Effector memory CD4-positive, alpha-beta T cell (primary cell): ENCODE results near the gene SMIM1.
"Not testable (repeated sequence)": the region's sequence is repeated elsewhere in the genome, so short reads cannot be mapped to it uniquely, and the experiment has no call there.

Experiments
- DNase-seq, 3 donors: peaks; one replicate each; pipeline ENCODE4 v3.0.0-alpha.2; 2020
- H3K27ac ChIP-seq: 2 replicates; pipeline ENCODE4 v1.7.0; 2013; ENCODE audit warnings: mild to moderate bottlenecking, low read length, moderate library complexity; ENCODE audit not compliant: insufficient read depth, poor library complexity, severe bottlenecking
- H3K27me3 ChIP-seq: replicated peaks from 2 replicates; pipeline ENCODE4 v1.7.0; 2013; ENCODE audit warnings: mild to moderate bottlenecking, low read length; ENCODE audit not compliant: insufficient read depth, control insufficient read depth, poor library complexity, severe bottlenecking
- H3K36me3 ChIP-seq: 2 replicates; pipeline ENCODE4 v1.7.0; 2013; ENCODE audit warnings: mild to moderate bottlenecking, low read length, moderate library complexity; ENCODE audit not compliant: control insufficient read depth, insufficient read depth
- H3K4me1 ChIP-seq: 2 replicates; pipeline ENCODE4 v1.7.0; 2013; ENCODE audit warnings: low read length, mild to moderate bottlenecking; ENCODE audit not compliant: control insufficient read depth, insufficient read depth, poor library complexity, severe bottlenecking
- H3K4me3 ChIP-seq: 2 replicates; pipeline ENCODE4 v1.7.0; 2013; ENCODE audit warnings: low read length, low read depth, mild to moderate bottlenecking; ENCODE audit not compliant: insufficient read depth, poor library complexity, severe bottlenecking
- H3K9me3 ChIP-seq: 2 replicates; pipeline ENCODE4 v1.7.0; 2013; ENCODE audit warnings: mild to moderate bottlenecking, low read length, moderate library complexity; ENCODE audit not compliant: control insufficient read depth

The SMIM1 gene

DNA sequence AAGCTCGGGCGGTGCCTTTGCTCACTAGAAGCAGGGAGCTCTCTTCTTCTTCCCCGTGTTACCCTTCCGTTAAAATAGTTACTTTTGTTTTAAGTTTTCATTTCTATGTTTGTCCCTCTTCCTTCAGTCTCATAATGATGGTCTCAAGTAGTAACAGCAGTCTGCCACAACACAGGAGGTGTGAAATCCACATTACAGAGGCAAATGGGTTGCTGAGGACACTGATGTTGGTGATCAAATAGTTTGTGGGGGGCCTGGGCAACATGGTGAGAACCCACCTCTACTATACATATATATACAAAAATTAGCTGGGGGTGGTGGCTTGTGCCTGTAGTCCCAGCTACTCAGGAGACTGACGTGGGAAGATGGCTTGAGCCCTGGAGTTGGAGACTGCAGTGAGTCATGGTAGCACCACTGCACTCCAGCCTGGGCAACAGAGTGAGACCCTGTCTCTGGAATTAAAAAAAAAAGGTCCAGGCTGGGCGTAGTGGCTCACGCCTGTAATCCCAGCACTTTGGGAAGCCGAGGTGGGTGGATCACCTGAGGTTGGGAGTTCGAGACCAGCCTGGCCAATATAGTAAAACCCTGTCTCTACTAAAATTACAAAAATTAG is 37.7 kb downstream of the SMIM1 start:
- H3K4me1 ChIP-seq, H3K27me3 ChIP-seq, H3K4me3 ChIP-seq, H3K9me3 ChIP-seq, H3K36me3 ChIP-seq, DNase-seq, H3K27ac ChIP-seq: not testable (repeated sequence)

DNA sequence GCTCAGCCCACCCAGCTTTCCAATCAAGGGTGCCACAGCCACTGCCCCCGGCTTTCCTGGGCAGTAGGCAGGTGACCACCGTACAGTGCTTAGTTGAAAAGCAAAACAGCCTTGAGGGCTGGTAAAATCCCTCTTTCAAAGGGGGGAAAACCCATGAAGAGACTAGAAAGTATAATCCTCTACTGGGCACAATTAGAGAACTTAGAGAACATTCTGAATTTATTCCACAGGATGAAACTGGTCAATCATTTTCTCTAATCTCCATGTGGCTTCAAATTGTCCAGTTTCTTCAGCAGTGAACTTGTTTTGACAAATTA is 39.0 kb downstream of the SMIM1 start:
- Histone ChIP-seq H3K4me3 (no peak overlapping the region), H3K27ac (no peak overlapping the region), H3K4me1 (no peaks in the 10 kb centered on the region), H3K27me3 (no peaks in the 10 kb centered on the region), H3K9me3 (no peaks in the 10 kb centered on the region), H3K36me3 (peaks cover 5% of the 10 kb centered on the region)
- DNase-seq, result no peak

DNA sequence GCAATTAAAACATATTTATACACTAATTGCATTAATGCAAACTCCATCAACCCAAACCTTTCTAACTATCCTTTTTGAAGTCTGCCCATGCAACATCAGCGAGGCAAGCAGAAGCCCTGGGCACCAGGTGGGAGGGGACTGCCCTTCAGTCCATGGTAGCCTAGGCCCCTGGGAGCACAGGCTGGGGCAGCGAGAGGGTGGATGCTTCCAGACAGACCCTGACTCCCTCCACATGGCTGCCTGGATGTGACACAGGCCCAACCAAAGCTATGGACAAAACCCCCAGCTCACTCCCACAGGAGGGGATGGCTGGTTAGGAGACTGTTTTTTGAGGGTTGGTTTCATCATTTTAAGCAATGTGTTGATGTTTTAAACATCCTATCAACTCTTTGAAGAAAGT is 41.5 kb downstream of the SMIM1 start:
- Histone ChIP-seq H3K27ac (no peak overlapping the region), H3K27me3 (no peaks in the 10 kb centered on the region)
- no peak for DNase-seq

DNA sequence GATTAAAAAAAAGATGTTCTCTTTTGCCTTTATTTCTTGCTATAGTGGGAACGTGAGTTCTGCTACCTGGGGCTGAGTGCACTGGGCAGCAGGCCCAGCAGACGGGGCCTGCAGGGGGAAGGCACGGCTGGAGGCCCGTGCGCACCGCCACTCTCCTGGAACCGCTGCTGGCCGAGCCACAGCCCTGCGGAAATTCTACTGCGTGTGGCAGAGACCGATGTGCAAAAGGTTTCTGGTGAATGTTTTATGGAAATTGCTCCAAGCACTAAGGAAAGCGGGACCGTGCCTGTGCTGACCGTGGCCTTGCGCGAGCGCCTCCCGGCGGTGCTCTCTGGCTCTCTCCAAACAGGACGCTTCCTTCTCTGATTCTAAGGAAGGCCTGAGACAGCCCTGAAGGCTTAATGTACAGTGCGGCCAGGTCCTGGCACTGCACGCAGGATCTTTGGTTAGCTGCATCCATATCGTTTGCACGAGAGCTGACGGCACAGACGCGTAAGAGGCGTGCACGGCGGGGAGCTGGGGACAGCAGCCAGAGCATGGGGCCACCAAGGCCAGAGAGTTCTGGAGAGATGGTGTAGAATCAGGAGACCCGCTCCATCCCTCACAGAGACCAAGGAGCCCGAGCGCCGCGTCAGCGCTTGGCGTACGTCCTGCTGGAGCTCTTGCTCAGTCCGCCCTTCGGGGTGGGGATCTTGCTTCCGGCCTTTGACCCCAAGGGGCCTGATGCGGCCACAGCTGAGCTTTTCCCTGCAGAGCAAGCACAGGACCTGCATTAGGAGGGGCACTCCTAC is 42.4 kb downstream of the SMIM1 start:
- no peaks in the 10 kb centered on the region for H3K27me3 ChIP-seq
- no peaks in the 10 kb centered on the region for H3K4me1 ChIP-seq
- peaks cover 11% of the 10 kb centered on the region for H3K36me3 ChIP-seq
- no peak for DNase-seq
- no peak overlapping the region for H3K27ac ChIP-seq
- no peak overlapping the region for H3K4me3 ChIP-seq
- H3K9me3 ChIP-seq, result no peaks in the 10 kb centered on the region

More for the DNA sequence above, 41.5 kb downstream of the SMIM1 start:
- H3K4me3 ChIP-seq, result no peak overlapping the region
- H3K36me3 ChIP-seq, result peaks cover 8% of the 10 kb centered on the region
- H3K9me3 ChIP-seq, result no peaks in the 10 kb centered on the region
- H3K4me1 ChIP-seq, result no peaks in the 10 kb centered on the region

DNA sequence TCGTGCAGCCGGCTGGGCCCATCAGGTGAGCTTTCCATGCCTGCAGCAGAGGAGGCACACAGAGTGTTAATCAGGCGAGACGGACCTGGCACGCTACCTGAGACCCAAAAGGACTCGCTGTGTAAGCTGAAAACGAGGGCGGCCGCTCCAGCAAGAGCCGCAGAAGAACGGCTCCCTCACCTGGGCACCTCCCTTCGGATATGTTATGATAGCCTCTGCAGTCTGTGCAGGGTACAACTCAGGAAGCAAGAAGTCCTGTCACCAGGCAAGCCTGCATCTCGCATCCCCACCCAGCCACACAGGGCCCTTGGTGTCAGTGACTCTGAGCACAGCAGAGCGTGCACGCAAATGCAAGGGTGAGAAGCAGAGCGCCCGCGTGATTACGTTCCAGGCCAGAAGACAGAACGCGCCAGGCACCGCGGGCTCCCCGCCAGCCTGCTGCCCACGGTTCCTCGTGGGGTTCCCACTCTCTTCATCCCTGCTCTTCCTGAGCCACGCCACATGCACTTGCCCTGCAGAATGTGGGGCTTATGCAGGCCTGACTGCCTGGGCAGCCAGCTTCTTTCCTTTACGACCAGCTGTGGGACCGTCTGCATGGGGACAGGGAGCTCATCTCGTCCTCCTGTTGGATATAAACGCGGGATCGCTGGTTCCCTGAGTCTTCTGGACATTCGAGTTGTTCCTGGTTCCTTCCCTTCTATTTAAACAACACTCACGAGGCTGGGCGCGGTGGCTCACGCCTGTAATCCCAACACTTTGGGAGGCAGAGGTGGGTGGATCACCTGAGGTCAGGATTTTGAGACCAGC is 44.0 kb downstream of the SMIM1 start:
- Histone ChIP-seq H3K36me3 (peaks cover 20% of the 10 kb centered on the region), H3K27me3 (no peaks in the 10 kb centered on the region), H3K27ac (no peak overlapping the region), H3K4me3 (no peak overlapping the region), H3K9me3 (no peaks in the 10 kb centered on the region), H3K4me1 (no peaks in the 10 kb centered on the region)
- no peak for DNase-seq

DNA sequence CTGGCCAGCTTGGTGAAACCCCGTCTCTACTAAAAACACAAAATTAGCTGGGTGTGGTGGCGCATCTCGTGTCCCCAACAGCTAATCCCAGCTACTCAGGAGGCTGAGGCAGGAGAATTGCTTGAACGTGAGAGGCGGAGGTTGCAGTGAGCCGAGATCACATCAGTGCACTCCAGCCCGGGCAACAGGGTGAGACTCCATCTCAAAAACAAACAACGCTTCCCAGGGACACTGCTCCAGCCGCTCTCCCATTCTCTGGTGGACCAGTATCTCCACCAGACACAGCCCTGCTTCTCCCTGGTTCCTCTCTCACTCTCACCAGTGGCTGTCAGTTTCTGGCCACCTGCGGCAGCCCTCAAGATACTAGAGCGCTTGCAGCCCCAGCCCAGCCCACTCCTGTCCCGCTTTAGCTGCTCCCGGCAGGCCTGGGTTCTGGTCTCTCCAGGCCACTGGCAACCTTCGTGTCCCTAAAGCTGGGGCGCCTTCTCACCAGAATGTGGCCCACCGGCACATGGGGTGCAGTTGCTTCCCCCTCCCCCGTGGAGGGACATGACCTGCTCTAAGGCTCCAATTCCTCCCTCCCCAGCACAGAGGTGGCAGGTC is 44.7 kb downstream of the SMIM1 start:
- Histone ChIP-seq H3K9me3 (no peaks in the 10 kb centered on the region), H3K4me1 (no peaks in the 10 kb centered on the region), H3K4me3 (no peak overlapping the region), H3K27ac (no peak overlapping the region), H3K36me3 (peaks cover 24% of the 10 kb centered on the region), H3K27me3 (no peaks in the 10 kb centered on the region)
- DNase-seq, result no peak

DNA sequence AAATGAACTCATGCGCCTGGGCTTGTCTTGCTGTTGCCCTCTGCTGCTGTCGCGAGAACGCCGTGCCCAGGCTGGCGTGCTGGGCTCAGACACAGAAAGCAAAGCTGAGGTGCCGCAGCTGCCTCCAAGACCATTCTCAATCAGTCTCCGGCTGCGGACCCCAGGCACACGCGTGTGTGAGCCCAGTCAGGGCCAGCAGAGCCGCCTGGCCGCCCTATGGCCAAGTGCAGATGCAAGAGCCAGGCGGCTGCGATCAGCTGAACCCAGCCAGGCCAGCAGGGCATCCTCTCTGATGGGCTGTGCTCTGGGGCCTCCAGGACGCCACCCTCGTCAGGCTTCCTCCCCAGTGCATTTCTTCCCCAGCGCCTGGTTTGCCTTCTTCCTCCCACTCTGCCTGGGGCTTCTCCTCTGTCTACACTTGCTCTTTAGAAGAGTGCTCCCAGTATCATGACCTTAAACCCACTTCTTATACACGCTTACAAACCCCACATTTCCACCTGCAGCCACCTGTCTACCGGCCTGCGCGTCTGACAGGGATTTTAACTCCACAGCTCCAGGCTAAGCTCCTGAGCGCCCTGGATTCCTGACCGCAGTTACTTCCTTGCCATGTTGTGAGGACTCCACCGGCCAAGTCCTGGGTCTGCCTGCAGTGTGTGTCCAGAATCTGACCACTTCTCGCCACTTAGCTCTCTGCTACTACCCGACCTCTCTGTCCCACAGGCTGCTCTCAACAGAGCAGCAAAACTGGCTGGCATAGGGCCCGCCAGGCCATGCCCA is 45.5 kb downstream of the SMIM1 start:
- peaks cover 24% of the 10 kb centered on the region for H3K36me3 ChIP-seq
- H3K4me1 ChIP-seq, result no peaks in the 10 kb centered on the region
- H3K27ac ChIP-seq, result no peak overlapping the region
- H3K9me3 ChIP-seq, result no peaks in the 10 kb centered on the region
- DNase-seq, result no peak
- no peaks in the 10 kb centered on the region for H3K27me3 ChIP-seq
- H3K4me3 ChIP-seq, result no peak overlapping the region

DNA sequence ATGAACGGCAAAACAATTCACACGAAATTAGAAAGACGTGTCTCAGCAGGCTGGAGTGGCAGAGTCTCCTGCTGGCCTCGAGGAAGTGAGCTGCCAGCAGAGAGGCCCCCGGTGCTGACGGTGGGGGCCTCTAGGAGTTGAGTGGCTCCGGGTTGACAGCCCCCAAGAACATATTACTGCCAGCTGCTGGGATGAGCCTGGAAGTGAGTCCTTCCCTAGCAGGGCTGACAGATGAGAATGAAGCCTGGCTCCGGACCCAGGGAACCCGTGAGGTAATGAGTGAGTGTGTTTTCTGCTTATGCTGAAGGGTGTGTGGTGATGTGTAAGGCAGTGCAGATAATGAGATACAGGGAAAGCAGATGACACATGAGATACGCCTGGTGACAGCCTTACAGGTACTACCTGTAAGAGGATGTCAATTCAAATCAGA is 47.2 kb downstream of the SMIM1 start:
- Histone ChIP-seq H3K27ac (no peak overlapping the region), H3K4me1 (no peaks in the 10 kb centered on the region), H3K36me3 (peaks cover 24% of the 10 kb centered on the region), H3K9me3 (no peaks in the 10 kb centered on the region), H3K4me3 (no peak overlapping the region), H3K27me3 (no peaks in the 10 kb centered on the region)
- DNase-seq, result no peak

DNA sequence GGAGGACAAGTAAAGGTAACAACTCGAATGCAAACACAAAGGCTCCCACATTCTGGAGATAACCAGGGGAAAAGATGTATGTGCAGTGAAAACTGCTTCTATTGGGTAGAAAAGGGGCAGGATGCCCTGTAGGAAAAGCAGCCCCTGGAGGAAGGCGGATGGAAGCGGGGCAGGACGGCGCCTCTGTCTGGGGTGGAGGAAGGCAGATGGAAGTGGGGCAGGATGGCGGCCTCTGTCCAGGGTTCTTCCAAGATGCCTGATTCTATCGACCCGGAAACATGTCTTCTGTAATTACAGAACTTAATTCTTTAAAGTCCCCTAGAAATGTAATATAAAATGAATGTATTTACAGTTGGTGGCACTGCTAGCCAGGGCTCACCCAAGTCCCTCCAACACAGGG is 47.8 kb downstream of the SMIM1 start:
- Histone ChIP-seq H3K36me3 (peaks cover 28% of the 10 kb centered on the region), H3K4me3 (no peak overlapping the region), H3K27me3 (no peaks in the 10 kb centered on the region), H3K27ac (no peak overlapping the region), H3K9me3 (no peaks in the 10 kb centered on the region), H3K4me1 (no peaks in the 10 kb centered on the region)
- no peak for DNase-seq
